Adrenal gland (tissue), 12 donors: ENCODE results near the gene ATP5MC2. TPM values are rescaled to one million over a fixed set of nuclear protein-coding genes. Genes with fewer than 3 reads are reported as not detected.

Experiments used
- DNase-seq, 7 donors: peaks; one replicate each; pipeline ENCODE4 v3.0.0-alpha.2; 2019 to 2020
- H3K27ac ChIP-seq, 5 donors: fragments of 200-600 bp; sonication (generic) in 4 of 5; 1 replicate in 3 of 5; 2 replicates in 2 of 5; pipeline versions ENCODE4 v1.5.1 to v1.8.0; 2016 to 2020; ENCODE audit warnings: mild to moderate bottlenecking in 1 of 5
- H3K27me3 ChIP-seq: fragments of 200-600 bp; 2 replicates; pipeline ENCODE4 v1.8.0; 2021
- H3K36me3 ChIP-seq, 2 donors: fragments of 200-600 bp; replicated peaks in 1 of 2; 1 replicate in 1 of 2; 2 replicates in 1 of 2; pipeline versions ENCODE4 v1.5.1 to v1.8.0; 2018 to 2022
- H3K4me1 ChIP-seq, 2 donors: fragments of 200-600 bp; replicated peaks in 1 of 2; 1 replicate in 1 of 2; 2 replicates in 1 of 2; pipeline versions ENCODE4 v1.5.1 to v1.8.0; 2018 to 2021
- H3K4me3 ChIP-seq, 4 donors: fragments of 200-600 bp; sonication (generic) in 3 of 4; one replicate each; pipeline ENCODE4 v1.5.1; 2016 to 2018
- H3K9me3 ChIP-seq, 3 donors: fragments of 200-600 bp; sonication (generic) in 1 of 3; replicated peaks in 1 of 3; 1 replicate in 2 of 3; 2 replicates in 1 of 3; pipeline versions ENCODE4 v1.5.1 to v1.8.0; 2016 to 2021
- POLR2A ChIP-seq, 2 donors: fragments of 450-650 bp; IDR thresholded peaks; one replicate each; pipeline ENCODE4 v1.6.1; 2017; ENCODE audit warnings: antibody characterized with exemption in 2 of 2, mild to moderate bottlenecking in 2 of 2, moderate library complexity in 1 of 2
- WGBS, 4 donors: extraction: QIAGEN DNeasy Blood & Tissue Kit in 2 of 4; methylation state at CpG; one replicate each; pipeline versions ENCODE4 v1.1.5 to v1.1.7; 2013 to 2017; 5-methylcytosine and 5-hydroxymethylcytosine counted together
- intact Hi-C, 2 donors: fragments of 100-400 bp; cut with DNase I; formaldehyde crosslinking; loops; one replicate each; pipeline versions ENCODE4 v1.14.1 to v1.15.0; 2022 to 2023
- polyA plus RNA-seq, 3 donors: library from polyadenylated mRNA; stranded (reverse); fragments of 200-250 nt in 2 of 3; fragments of 350-450 nt in 1 of 3; fragmentation: Illumina TruSeq in 1 of 3; extraction: RNeasy Lipid Tissue Mini Kit (QIAGEN cat#74804) in 1 of 3; gene quantifications; one replicate each; pipeline ENCODE4 v1.2.3, GENCODE V29; 2013 to 2014
- total RNA-seq, 9 donors: library from RNA; depleted of rRNA in 4 of 9; stranded (reverse); fragments of >200 nt in 4 of 9; fragments of 120-200 nt in 1 of 9; fragmentation: NEBNext Ultra II Directional in 1 of 9; extraction: Animal tissue kit (Norgen Biotek cat#: 25700) in 1 of 9; gene quantifications; one replicate each; pipeline versions ENCODE4 v1.1.0 to v1.2.4, GENCODE V29; 2013 to 2023
- TF ChIP-seq, protein P1 (sequence below), 6 experiments: fragments of 450-650 bp in 4 of 6; fragments of 200-600 bp in 2 of 6; sonication (generic) in 1 of 6; IDR thresholded peaks; 1 replicate in 5 of 6; 2 replicates in 1 of 6; pipeline versions ENCODE4 v1.5.1 to v1.8.0; 2016 to 2021; ENCODE audit warnings: antibody characterized with exemption in 6 of 6, mild to moderate bottlenecking in 2 of 6, moderate library complexity in 1 of 6
- donor health status: healthy with polysubstance abuse.
- donor health status: Bipolar disorder and iron deficiency.
- donor health status: DM: yes; HTN: yes; CAD: no.
- donor health status: DM: no; HTN: no; CAD: no.
- donor health status: DM: no; HTN: no; CAD: no.
- donor health status: DM: yes; HTN: yes; CAD: no.

Gene ATP5MC2
- total and polyA plus RNA-seq, 12 donors, result 328 to 658 (median 470) TPM

- no peak for DNase-seq
- Histone ChIP-seq H3K4me1 (peaks cover 29 to 46% of the 10 kb centered on the region in 2 donors), H3K27ac (no peak overlapping the region), H3K27me3 (no peaks in the 10 kb centered on the region), H3K4me3 (no peak overlapping the region), H3K9me3 (no peaks in the 10 kb centered on the region), H3K36me3 (no peaks in the 10 kb centered on the region)
- WGBS, 4 donors, result 90 to 98% (median 95%) methylated on average over 5 of the region's 5 CpGs
- intact Hi-C loops, result no loop called here
- TF ChIP-seq, protein P1, sequence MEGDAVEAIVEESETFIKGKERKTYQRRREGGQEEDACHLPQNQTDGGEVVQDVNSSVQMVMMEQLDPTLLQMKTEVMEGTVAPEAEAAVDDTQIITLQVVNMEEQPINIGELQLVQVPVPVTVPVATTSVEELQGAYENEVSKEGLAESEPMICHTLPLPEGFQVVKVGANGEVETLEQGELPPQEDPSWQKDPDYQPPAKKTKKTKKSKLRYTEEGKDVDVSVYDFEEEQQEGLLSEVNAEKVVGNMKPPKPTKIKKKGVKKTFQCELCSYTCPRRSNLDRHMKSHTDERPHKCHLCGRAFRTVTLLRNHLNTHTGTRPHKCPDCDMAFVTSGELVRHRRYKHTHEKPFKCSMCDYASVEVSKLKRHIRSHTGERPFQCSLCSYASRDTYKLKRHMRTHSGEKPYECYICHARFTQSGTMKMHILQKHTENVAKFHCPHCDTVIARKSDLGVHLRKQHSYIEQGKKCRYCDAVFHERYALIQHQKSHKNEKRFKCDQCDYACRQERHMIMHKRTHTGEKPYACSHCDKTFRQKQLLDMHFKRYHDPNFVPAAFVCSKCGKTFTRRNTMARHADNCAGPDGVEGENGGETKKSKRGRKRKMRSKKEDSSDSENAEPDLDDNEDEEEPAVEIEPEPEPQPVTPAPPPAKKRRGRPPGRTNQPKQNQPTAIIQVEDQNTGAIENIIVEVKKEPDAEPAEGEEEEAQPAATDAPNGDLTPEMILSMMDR (IDR thresholded peaks at IDR 0.05), result no peak
- TF ChIP-seq POLR2A (IDR thresholded peaks at IDR 0.05), result no peak
These were observed 53.2 kb downstream of the ATP5MC2 start for GRCh38 chr12:53622724-53623123.

GRCh38 chr12:53618275-53618674, 57.6 kb downstream of the ATP5MC2 start:
- TF ChIP-seq POLR2A (IDR thresholded peaks at IDR 0.05), result no peak
- TF ChIP-seq, protein P1 (IDR thresholded peaks at IDR 0.05), result no peak
- DNase-seq, result no peak
- Histone ChIP-seq H3K27me3 (no peaks in the 10 kb centered on the region), H3K4me1 (peaks cover 20 to 62% of the 10 kb centered on the region in 2 donors), H3K27ac (peak overlapping the region in 3 of 5 donors; percentile 35 to 59 (median 47)), H3K36me3 (no peaks in the 10 kb centered on the region), H3K4me3 (peak overlapping the region in 1 of 4 donors; percentile 44), H3K9me3 (no peaks in the 10 kb centered on the region)
- intact Hi-C loops, result no loop called here
- WGBS, 4 donors, result 1 to 7% (median 3%) methylated on average over 3 of the region's 3 CpGs

GRCh38 chr12:53617700-53618099, 58.2 kb downstream of the ATP5MC2 start:
- Histone ChIP-seq H3K4me3 (peak overlapping the region in 1 of 4 donors; percentile 44), H3K27ac (peak overlapping the region in 2 of 5 donors; percentile 35 to 59), H3K27me3 (no peaks in the 10 kb centered on the region), H3K9me3 (no peaks in the 10 kb centered on the region), H3K4me1 (peaks cover 19 to 59% of the 10 kb centered on the region in 2 donors), H3K36me3 (no peaks in the 10 kb centered on the region)
- no peak for DNase-seq
- WGBS, 4 donors, result 29 to 31% (median 30%) methylated on average over 3 of the region's 3 CpGs
- intact Hi-C loops, result no loop called here
- TF ChIP-seq, protein P1 (IDR thresholded peaks at IDR 0.05), result no peak
- no peak for TF ChIP-seq POLR2A (IDR thresholded peaks at IDR 0.05)

DNA sequence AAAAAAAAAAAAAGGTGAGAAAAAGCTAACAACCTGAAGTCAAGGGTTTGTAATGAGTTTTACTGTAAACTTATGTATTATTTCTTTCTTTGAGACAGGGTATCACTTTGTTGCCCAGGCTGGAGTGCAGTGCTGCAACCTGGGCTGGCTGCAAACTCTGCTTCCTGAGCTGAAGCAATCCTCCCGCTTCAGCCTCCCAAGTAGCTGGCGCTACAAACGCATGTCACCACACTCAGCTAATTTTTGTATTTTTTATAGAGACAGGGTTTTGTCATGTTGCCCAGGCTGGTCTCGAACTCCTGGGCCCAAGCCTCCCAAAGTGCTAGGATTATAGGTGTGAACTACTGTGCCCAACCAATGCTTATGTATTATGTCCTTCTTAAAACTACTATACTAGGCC, 58.9 kb downstream of the ATP5MC2 start:
- Histone ChIP-seq H3K27ac (peak overlapping the region in 2 of 5 donors; percentile 16 to 59), H3K36me3 (no peaks in the 10 kb centered on the region), H3K9me3 (no peaks in the 10 kb centered on the region), H3K27me3 (no peaks in the 10 kb centered on the region), H3K4me3 (no peak overlapping the region), H3K4me1 (peaks cover 19 to 57% of the 10 kb centered on the region in 2 donors)
- intact Hi-C loops, result no loop called here
- TF ChIP-seq, protein P1 (IDR thresholded peaks at IDR 0.05), result no peak
- TF ChIP-seq POLR2A (IDR thresholded peaks at IDR 0.05), result no peak
- DNase-seq, result no peak
- 74 to 82% (median 81%) methylated on average over 4 of the region's 4 CpGs for WGBS, 4 donors

Other genes starting within 250 kb of the ATP5MC2 start
- gene PRR13, start 234.3 kb downstream of the ATP5MC2 start, total RNA-seq, result 100 to 1,000 TPM in 7 of 9 donors, 10 to 100 TPM in 2; 68.2 to 233 (median 128) TPM
- gene PRR13, start 234.3 kb downstream of the ATP5MC2 start, polyA plus RNA-seq, result 100 to 1,000 TPM; 127 to 407 (median 130) TPM
- gene PCBP2, start 224.0 kb downstream of the ATP5MC2 start, total RNA-seq, result 1,000 to 10,000 TPM in 2 of 9 donors, 100 to 1,000 TPM in 7; 255 to 1,158 (median 547) TPM
- gene PCBP2, start 224.0 kb downstream of the ATP5MC2 start, polyA plus RNA-seq, result 100 to 1,000 TPM; 521 to 757 (median 545) TPM
- gene MAP3K12, start 176.6 kb downstream of the ATP5MC2 start, total RNA-seq, result 10 to 100 TPM in 7 of 9 donors, 1 to 10 TPM in 2; 7.5 to 25.4 (median 14.3) TPM
- 10 to 100 TPM in 2 of 3 donors, 1 to 10 TPM in 1; 6.9 to 85.1 (median 69.8) TPM for gene MAP3K12, start 176.6 kb downstream of the ATP5MC2 start, polyA plus RNA-seq
- gene TARBP2, start 174.8 kb downstream of the ATP5MC2 start, total RNA-seq, result 10 to 100 TPM; 22.6 to 55.2 (median 31.4) TPM
- gene TARBP2, start 174.8 kb downstream of the ATP5MC2 start, polyA plus RNA-seq, result 10 to 100 TPM; 14.9 to 72.9 (median 51.7) TPM
- under 1 TPM in 1 of 9 donors, not detected in 8; 0.78 TPM for gene NPFF, start 168.6 kb downstream of the ATP5MC2 start, total RNA-seq
- gene NPFF, start 168.6 kb downstream of the ATP5MC2 start, polyA plus RNA-seq, result under 1 TPM in 1 of 3 donors, not detected in 2; 0.27 TPM
- gene ATF7, start 49.7 kb downstream of the ATP5MC2 start, total RNA-seq, result 10 to 100 TPM; 12.1 to 41.7 (median 27.6) TPM
- 10 to 100 TPM; 13.0 to 31.9 (median 13.5) TPM for gene ATF7, start 49.7 kb downstream of the ATP5MC2 start, polyA plus RNA-seq
- gene CALCOCO1, start 51.4 kb upstream of the ATP5MC2 start, total RNA-seq, result 100 to 1,000 TPM in 6 of 9 donors, 10 to 100 TPM in 3; 62.2 to 187 (median 136) TPM
- gene CALCOCO1, start 51.4 kb upstream of the ATP5MC2 start, polyA plus RNA-seq, result 100 to 1,000 TPM in 1 of 3 donors, 10 to 100 TPM in 2; 48.0 to 128 (median 85.4) TPM
- gene CISTR, start 75.9 kb upstream of the ATP5MC2 start, total RNA-seq, result not detected
- gene CISTR, start 75.9 kb upstream of the ATP5MC2 start, polyA plus RNA-seq, result not detected